DMS79 (cell line): ENCODE data around the gene PMVK.
A peak's percentile ranks its signal among the peaks of the same experiment; 100 is the strongest.
"Not testable (repeated sequence)": the region's sequence is repeated elsewhere in the genome, so short reads cannot be mapped to it uniquely, and the experiment has no call there.

Experiments used
- DNase-seq: peaks from one replicate; lab custom pipeline; 2025; lab: John Stamatoyannopoulos, UW

Gene PMVK

GRCh38 chr1:154936555-154937084, at the start of gene PMVK:
TSS of gene PMVK (minus strand) at chr1:154936719. CDS start at chr1:154936685, 34 bp downstream.
- DNase-seq = peak; percentile 93

GRCh38 chr1:154983776-154984466, 47.4 kb upstream of the PMVK start:
- no peak for DNase-seq

- DNase-seq = peak; percentile 99
These were observed 46.6 kb upstream of the PMVK start, which contains the start of gene FLAD1 for GRCh38 chr1:154982897-154983648. TSS of gene FLAD1 (plus strand) at chr1:154983344. CDS start at chr1:154983695, 351 bp downstream.

GRCh38 chr1:154982341-154982740, 45.8 kb upstream of the PMVK start:
- DNase-seq = no peak

GRCh38 chr1:154978360-154978759, 41.8 kb upstream of the PMVK start:
- no peak for DNase-seq

- DNase-seq = not testable (repeated sequence)
These were observed 41.2 kb upstream of the PMVK start for GRCh38 chr1:154977762-154978161.

GRCh38 chr1:154975409-154976059, 39.0 kb upstream of the PMVK start:
- DNase-seq = peak; percentile 33

GRCh38 chr1:154974808-154975408, 38.4 kb upstream of the PMVK start:
- DNase-seq = peak; percentile 91

- peak; percentile 100 for DNase-seq
These were observed 37.7 kb upstream of the PMVK start, which contains the start of gene CKS1B for GRCh38 chr1:154974102-154974807. TSS of gene CKS1B (plus strand) at chr1:154974681. CDS start at chr1:154974746, 65 bp downstream.

GRCh38 chr1:154973344-154974101, 37.0 kb upstream of the PMVK start:
- peak; percentile 79 for DNase-seq

- DNase-seq = no peak
These were observed 36.2 kb upstream of the PMVK start for GRCh38 chr1:154972517-154973343.

- no peak for DNase-seq
These were observed 35.6 kb upstream of the PMVK start for GRCh38 chr1:154972213-154972516.

GRCh38 chr1:154971341-154971998, 35.0 kb upstream of the PMVK start:
- DNase-seq = no peak

GRCh38 chr1:154970631-154971340, 34.3 kb upstream of the PMVK start, which contains the start of gene SHC1:
TSS of gene SHC1 (minus strand) at chr1:154970747. CDS start at chr1:154970526, 221 bp downstream.
- DNase-seq = no peak

GRCh38 chr1:154969860-154970452, 33.4 kb upstream of the PMVK start:
- DNase-seq = no peak

GRCh38 chr1:154969246-154969645, 32.7 kb upstream of the PMVK start:
- no peak for DNase-seq

GRCh38 chr1:154968731-154969130, 32.2 kb upstream of the PMVK start:
- DNase-seq = no peak

- no peak for DNase-seq
These were observed 30.9 kb upstream of the PMVK start for GRCh38 chr1:154967331-154967950.
